ENCODE measurements around the gene ZG16B. TPM values are rescaled to one million over a fixed set of nuclear protein-coding genes. Genes with fewer than 3 reads are reported as not detected.
A peak's percentile ranks its signal among the peaks of the same experiment; 100 is the strongest.

The ZG16B gene
- total and polyA plus RNA-seq, 2 of the 8 experiments (the other 6 are each of a cell fraction or from before 2014, with no cell fraction given) = 0.11 TPM; not detected in 1

DNA sequence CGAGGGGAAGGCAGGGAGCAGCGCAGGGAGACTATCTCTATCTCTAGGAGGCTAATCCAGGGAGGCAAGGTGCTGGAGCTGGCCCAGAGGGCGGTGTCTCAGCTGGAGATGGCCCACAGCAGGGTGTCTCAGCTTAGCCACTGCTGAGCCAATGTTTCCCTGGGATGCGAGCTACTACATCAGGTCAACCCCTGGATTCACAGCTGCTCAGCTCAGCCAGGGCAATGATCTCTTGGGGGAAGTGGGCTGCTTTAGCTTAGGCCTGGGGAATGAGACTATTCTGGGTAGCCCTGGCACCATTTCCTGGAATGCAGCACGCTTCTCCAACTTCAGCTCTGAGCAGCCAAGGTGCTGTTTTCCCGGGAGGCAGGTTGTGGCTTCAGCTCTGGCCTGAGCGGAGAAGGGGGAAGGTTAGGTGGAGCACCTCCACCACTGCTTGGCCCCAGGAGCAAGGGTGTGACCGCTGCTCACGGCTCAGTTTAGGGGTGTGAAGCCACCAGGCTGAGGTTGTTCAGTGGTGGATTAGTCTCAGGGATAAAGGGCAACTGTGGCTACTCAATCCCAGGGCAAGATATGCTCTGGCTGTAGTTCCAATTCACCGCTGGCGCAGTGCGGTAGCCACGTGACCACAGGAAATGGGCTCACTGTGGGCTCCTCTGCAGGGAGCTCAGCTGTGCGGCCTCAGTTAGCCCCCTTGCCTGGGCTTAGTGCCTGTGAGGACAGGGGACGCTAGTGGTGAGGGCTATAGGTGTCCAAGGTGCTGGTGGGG, 18.2 kb upstream of the ZG16B start:
- H2BK12ac ChIP-seq (ENCODE audit: low read depth, low read length) = peak overlapping the region; percentile 20; the same call in 1 of the 2 replicates
- POLR2A ChIA-PET (ENCODE audit: partially characterized antibody) = interaction anchor here (1.4 to 2.0 kb wide), 2 partner anchors 34 to 55 kb away, joined by 3 to 9 read pairs; partner anchors contain the start of gene ELOB
- H3K4me1 ChIP-seq (replicated peaks in 1 of 4; ENCODE audit: control insufficient read depth in 3 of 4, insufficient read depth in 4 of 4, low read length in 3 of 4) = peaks cover 0 to 7% (median 1%) of the 10 kb centered on the region in 4 experiments; a peak in 2 of 7 replicates
- no peaks in the 10 kb centered on the region for H4K20me1 ChIP-seq (replicated peaks in 1 of 2; ENCODE audit: control insufficient read depth in 1 of 2, insufficient read depth in 2 of 2, low read length in 2 of 2)
- no peak overlapping the region for H3K4me2 ChIP-seq (ENCODE audit: insufficient read depth in 1 of 2, low read depth in 2 of 2, low read length in 2 of 2)
- H3K9ac ChIP-seq (replicated peaks in 1 of 4; ENCODE audit: extremely low read depth in 1 of 4, low read depth in 3 of 4, low read length in 3 of 4) = no peak overlapping the region
- WGBS, 2 experiments (ENCODE audit: extremely low coverage in 1 of 2, insufficient coverage in 1 of 2, insufficient read length in 1 of 2, insufficient replicate concordance in 2 of 2, low coverage in 1 of 2, low lambda C conversion rate in 2 of 2, missing lambda C conversion rate in 1 of 2) = 85% methylated on average over 15 of the region's 15 CpGs; no CpG with 5 or more reads in 1 of the 2 experiments
- no peaks in the 10 kb centered on the region for H3K9me3 ChIP-seq (ENCODE audit: insufficient read depth in 2 of 2, low read depth in 1 of 2, low read length in 1 of 2)
- H4K91ac ChIP-seq (replicated peaks; ENCODE audit: insufficient read length, low read length) = no peak overlapping the region
- H2BK20ac ChIP-seq (ENCODE audit: low read length) = no peak overlapping the region
- H3K27ac ChIP-seq (ENCODE audit: low read depth, low read length) = no peak overlapping the region
- H3K36me3 ChIP-seq (ENCODE audit: control insufficient read depth in 2 of 4, insufficient read depth in 4 of 4, low read length in 3 of 4) = no peaks in the 10 kb centered on the region
- H3K23ac ChIP-seq (ENCODE audit: insufficient read length) = no peak overlapping the region
- H3K23me2 ChIP-seq (ENCODE audit: low read depth, low read length) = no peaks in the 10 kb centered on the region
- no peak overlapping the region for H2BK120ac ChIP-seq (replicated peaks; ENCODE audit: low read depth, low read length)
- FAIRE-seq = no peak
- 0 out of 7 replicates have a peak, but pooled peaks cover 0 to 2% (median 0%) of the 10 kb centered on the region in 4 experiments for H3K27me3 ChIP-seq (replicated peaks in 1 of 4; ENCODE audit: control insufficient read depth in 3 of 4, extremely low read depth in 1 of 4, insufficient read depth in 3 of 4, low read length in 3 of 4)
- no peak overlapping the region for H3K56ac ChIP-seq (replicated peaks; ENCODE audit: insufficient read length, low read depth, low read length)
- H3K4ac ChIP-seq (replicated peaks; ENCODE audit: insufficient read length, low read depth, low read length) = no peak overlapping the region
- TF ChIP-seq, protein P1, sequence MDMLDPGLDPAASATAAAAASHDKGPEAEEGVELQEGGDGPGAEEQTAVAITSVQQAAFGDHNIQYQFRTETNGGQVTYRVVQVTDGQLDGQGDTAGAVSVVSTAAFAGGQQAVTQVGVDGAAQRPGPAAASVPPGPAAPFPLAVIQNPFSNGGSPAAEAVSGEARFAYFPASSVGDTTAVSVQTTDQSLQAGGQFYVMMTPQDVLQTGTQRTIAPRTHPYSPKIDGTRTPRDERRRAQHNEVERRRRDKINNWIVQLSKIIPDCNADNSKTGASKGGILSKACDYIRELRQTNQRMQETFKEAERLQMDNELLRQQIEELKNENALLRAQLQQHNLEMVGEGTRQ (IDR thresholded peaks at IDR 0.05; ENCODE audit: low read length) = no peak
- no peak for TF ChIP-seq SIN3A (conservative IDR thresholded peaks at IDR 0.05 in 1 of 2, IDR thresholded peaks at IDR 0.05 in 1 of 2; ENCODE audit: low read depth in 1 of 2, low read length in 2 of 2)
- no peak for TF ChIP-seq CEBPB (IDR thresholded peaks at IDR 0.05; ENCODE audit: low read depth, low read length)
- no peak for TF ChIP-seq EZH2 (IDR thresholded peaks at IDR 0.05; ENCODE audit: low read depth, low read length, severe bottlenecking)
- no peak for TF ChIP-seq ATF3 (IDR thresholded peaks at IDR 0.05; ENCODE audit: insufficient read depth, low read depth, low read length)
- TF ChIP-seq GABPA (IDR thresholded peaks at IDR 0.05; ENCODE audit: borderline replicate concordance, insufficient read depth, low read length) = no peak
- no peak overlapping the region for H2BK15ac ChIP-seq (ENCODE audit: low read length)
- H3K18ac ChIP-seq (ENCODE audit: extremely low read depth, low read length) = no peak overlapping the region
- no peak for DNase-seq (ENCODE audit: low read depth in 1 of 2, low spot score in 2 of 2)
- peak overlapping the region; percentile 53; the same call in 1 of the 2 replicates for H4K8ac ChIP-seq (ENCODE audit: extremely low read depth, insufficient read depth, low read length)
- H3K14ac ChIP-seq (ENCODE audit: insufficient read length) = no peak overlapping the region
- H2AFZ ChIP-seq (ENCODE audit: low read length) = peak overlapping the region; percentile 49
- H2BK5ac ChIP-seq (ENCODE audit: low read depth, low read length) = 0 out of 2 replicates have a peak overlapping the region, but pooled peaks have one; percentile 24
- H3K79me2 ChIP-seq (ENCODE audit: control insufficient read depth in 1 of 2, insufficient read depth in 2 of 2, low read length in 2 of 2) = no peaks in the 10 kb centered on the region
- H3K4me3 ChIP-seq (ENCODE audit: extremely low read depth in 1 of 4, insufficient read depth in 2 of 4, low read depth in 3 of 4, low read length in 4 of 4) = no peak overlapping the region
- no peaks in the 10 kb centered on the region for H3K79me1 ChIP-seq (ENCODE audit: low read depth, low read length)
- CTCF ChIA-PET (ENCODE audit: partially characterized antibody) = interaction anchor here (0.6 to 3.1 kb wide), 8 partner anchors 11 to 118 kb away, joined by 3 to 22 read pairs (median 4); partner anchors contain the start of gene PRSS41
- H2AK5ac ChIP-seq (ENCODE audit: low read depth, low read length) = no peak overlapping the region; the same call in 1 of the 2 replicates
- H4K5ac ChIP-seq (ENCODE audit: insufficient read length, low read depth, low read length) = no peak overlapping the region

Data from H1 (cell line).